DND-41 (cell line): ENCODE measurements around the gene PCGF3.

ENCODE experiments used
- ATAC-seq: fragments of 200-7000 bp; cut with Tn5 transposase; 3 replicates; pipeline ENCODE4 v1.9.1; 2021; ENCODE audit warnings: low read depth; ENCODE audit not compliant: insufficient read depth
- DNase-seq: peaks from one replicate; pipeline ENCODE4 v3.0.0-alpha.2; 2020
- H2AFZ ChIP-seq: 2 replicates; pipeline ENCODE4 v1.6.0; 2012; ENCODE audit warnings: low read depth, low read length
- H3K27ac ChIP-seq: 2 replicates; pipeline ENCODE4 v1.5.1; 2012; ENCODE audit warnings: low read length, inconsistent platforms
- H3K27me3 ChIP-seq: fragments of 200-600 bp; sonication (generic); 2 replicates; pipeline ENCODE4 v1.6.0; 2012; ENCODE audit warnings: low read length, mild to moderate bottlenecking, inconsistent platforms; ENCODE audit not compliant: insufficient read depth, poor library complexity
- H3K36me3 ChIP-seq: 2 replicates; pipeline ENCODE4 v1.5.1; 2012; ENCODE audit warnings: low read length, inconsistent platforms; ENCODE audit not compliant: insufficient read depth
- H3K4me1 ChIP-seq: 2 replicates; pipeline ENCODE4 v1.5.1; 2012; ENCODE audit warnings: mild to moderate bottlenecking, low read length; ENCODE audit not compliant: insufficient read depth
- H3K4me2 ChIP-seq: 2 replicates; pipeline ENCODE4 v1.6.0; 2012; ENCODE audit warnings: mild to moderate bottlenecking, moderate library complexity, low read length, inconsistent platforms; ENCODE audit not compliant: insufficient read depth
- H3K4me3 ChIP-seq, 2 experiments: fragments of 200-600 bp in 1 of 2; shearing (Covaris generic) in 1 of 2; 2 replicates each; pipeline ENCODE4 v1.5.1; 2012 to 2016; ENCODE audit warnings: inconsistent platforms in 2 of 2, low read length in 2 of 2, mild to moderate bottlenecking in 2 of 2, low read depth in 1 of 2, moderate library complexity in 1 of 2
- H3K79me2 ChIP-seq: 2 replicates; pipeline ENCODE4 v1.6.0; 2012; ENCODE audit warnings: low read length, inconsistent platforms; ENCODE audit not compliant: insufficient read depth
- H3K9ac ChIP-seq: 2 replicates; pipeline ENCODE4 v1.6.0; 2012; ENCODE audit warnings: low read depth, mild to moderate bottlenecking, inconsistent platforms, low read length, moderate library complexity
- H3K9me3 ChIP-seq: 2 replicates; pipeline ENCODE4 v1.5.1; 2012; ENCODE audit warnings: low read length, moderate library complexity, mild to moderate bottlenecking, inconsistent platforms; ENCODE audit not compliant: insufficient read depth, severe bottlenecking
- H4K20me1 ChIP-seq: 2 replicates; pipeline ENCODE4 v1.6.0; 2012; ENCODE audit warnings: low read length; ENCODE audit not compliant: insufficient read depth
- EZH2 ChIP-seq: IDR thresholded peaks from 3 replicates; pipeline ENCODE4 v1.6.1; 2012; ENCODE audit warnings: borderline replicate concordance, low read depth, mild to moderate bottlenecking, moderate library complexity, low read length, inconsistent platforms; ENCODE audit not compliant: severe bottlenecking
- TF ChIP-seq, protein P1 (sequence below): IDR thresholded peaks from 2 replicates; pipeline ENCODE4 v1.5.1; 2012; ENCODE audit warnings: borderline replicate concordance, low read length, moderate library complexity, mild to moderate bottlenecking; ENCODE audit not compliant: poor library complexity, severe bottlenecking; ENCODE audit errors: extremely low read depth

Gene PCGF3

GRCh38 chr4:687971-688853 lies 17.4 kb upstream of the PCGF3 start:
- Histone ChIP-seq H3K27ac (no peak overlapping the region), H3K36me3 (no peaks in the 10 kb centered on the region), H3K9me3 (no peaks in the 10 kb centered on the region), H3K27me3 (no peaks in the 10 kb centered on the region), H3K4me1 (no peaks in the 10 kb centered on the region; the same call in 1 of the 2 replicates), H3K4me2 (no peak overlapping the region), H2AFZ (no peak overlapping the region), H3K4me3 (no peak overlapping the region), H4K20me1 (peaks cover 9% of the 10 kb centered on the region; the same call in 1 of the 2 replicates), H3K79me2 (no peaks in the 10 kb centered on the region), H3K9ac (no peak overlapping the region)
- DNase-seq (no peak), ATAC-seq (no peak)
- no peak for TF ChIP-seq EZH2
- TF ChIP-seq, protein P1, sequence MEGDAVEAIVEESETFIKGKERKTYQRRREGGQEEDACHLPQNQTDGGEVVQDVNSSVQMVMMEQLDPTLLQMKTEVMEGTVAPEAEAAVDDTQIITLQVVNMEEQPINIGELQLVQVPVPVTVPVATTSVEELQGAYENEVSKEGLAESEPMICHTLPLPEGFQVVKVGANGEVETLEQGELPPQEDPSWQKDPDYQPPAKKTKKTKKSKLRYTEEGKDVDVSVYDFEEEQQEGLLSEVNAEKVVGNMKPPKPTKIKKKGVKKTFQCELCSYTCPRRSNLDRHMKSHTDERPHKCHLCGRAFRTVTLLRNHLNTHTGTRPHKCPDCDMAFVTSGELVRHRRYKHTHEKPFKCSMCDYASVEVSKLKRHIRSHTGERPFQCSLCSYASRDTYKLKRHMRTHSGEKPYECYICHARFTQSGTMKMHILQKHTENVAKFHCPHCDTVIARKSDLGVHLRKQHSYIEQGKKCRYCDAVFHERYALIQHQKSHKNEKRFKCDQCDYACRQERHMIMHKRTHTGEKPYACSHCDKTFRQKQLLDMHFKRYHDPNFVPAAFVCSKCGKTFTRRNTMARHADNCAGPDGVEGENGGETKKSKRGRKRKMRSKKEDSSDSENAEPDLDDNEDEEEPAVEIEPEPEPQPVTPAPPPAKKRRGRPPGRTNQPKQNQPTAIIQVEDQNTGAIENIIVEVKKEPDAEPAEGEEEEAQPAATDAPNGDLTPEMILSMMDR: no peak

GRCh38 chr4:688854-689681 lies 16.6 kb upstream of the PCGF3 start, which contains the start of gene SLC49A3:
SLC49A3 (minus strand) TSS chr4:689151; CDS start chr4:689127, 24 bp downstream.
- no peak for ATAC-seq
- Histone ChIP-seq H3K4me2 (no peak within 1 kb of the TSS), H3K9ac (no peak within 1 kb of the TSS), H3K27me3 (no peaks in the 10 kb centered on the region), H3K9me3 (no peaks in the 10 kb centered on the region), H3K4me1 (no peaks in the 10 kb centered on the region), H3K27ac (no peak within 1 kb of the TSS), H3K79me2 (no peaks in the 10 kb centered on the region), H4K20me1 (peaks cover 4% of the 10 kb centered on the region; the same call in 1 of the 2 replicates), H3K36me3 (no peaks in the 10 kb centered on the region), H3K4me3 (no peak within 1 kb of the TSS), H2AFZ (no peak within 1 kb of the TSS)
- DNase-seq: no peak
- no peak for TF ChIP-seq EZH2
- TF ChIP-seq, protein P1: no peak

GRCh38 chr4:689723-690122 lies 15.9 kb upstream of the PCGF3 start:
- H3K79me2 ChIP-seq: no peaks in the 10 kb centered on the region
- no peak for TF ChIP-seq EZH2
- TF ChIP-seq, protein P1: no peak
- no peaks in the 10 kb centered on the region for H3K9me3 ChIP-seq
- no peak overlapping the region for H2AFZ ChIP-seq
- H3K4me3 ChIP-seq: no peak overlapping the region
- no peaks in the 10 kb centered on the region for H3K27me3 ChIP-seq
- no peak overlapping the region for H3K9ac ChIP-seq
- H3K36me3 ChIP-seq: no peaks in the 10 kb centered on the region
- no peak for DNase-seq
- no peak overlapping the region for H3K27ac ChIP-seq
- H3K4me1 ChIP-seq: no peaks in the 10 kb centered on the region
- ATAC-seq: no peak
- H4K20me1 ChIP-seq: peaks cover 4% of the 10 kb centered on the region; the same call in 1 of the 2 replicates
- no peak overlapping the region for H3K4me2 ChIP-seq
